ENCODE measurements around the gene CDK13.
"Not testable (repeated sequence)": the region's sequence is repeated elsewhere in the genome, so short reads cannot be mapped to it uniquely, and the experiment has no call there.

Gene CDK13

GRCh38 chr7:39949971-39950472 lies at the start of gene CDK13:
TSS of gene CDK13 (plus strand) at chr7:39950256. CDS start at chr7:39950642, 386 bp downstream.
- in situ Hi-C loops (cut with MboI; ENCODE audit: low sequenced_read_pairs) = no loop called here

- in situ Hi-C loops (cut with MboI; ENCODE audit: low sequenced_read_pairs) = no loop called here
Measured at GRCh38 chr7:39904077-39904486, 46.0 kb upstream of the CDK13 start.

DNA sequence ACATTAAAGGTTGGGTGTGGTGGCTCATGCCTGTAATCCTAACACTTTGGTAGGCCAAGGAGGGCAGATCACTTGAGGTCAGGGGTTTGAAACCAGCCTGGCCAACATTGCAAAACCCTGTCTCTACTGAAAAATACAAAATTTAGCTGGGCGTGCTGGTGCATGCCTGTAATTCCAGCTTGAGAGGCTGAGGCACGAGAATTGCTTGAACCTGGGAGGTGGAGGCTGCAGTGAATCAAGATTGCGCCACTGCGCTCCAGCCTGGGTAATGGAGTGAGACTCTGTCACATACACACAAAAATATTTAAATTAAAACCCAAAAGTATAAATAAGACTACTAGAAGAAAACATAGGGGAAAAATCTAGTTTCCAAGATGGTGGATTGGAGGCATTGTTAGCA lies 41.9 kb upstream of the CDK13 start:
- in situ Hi-C loops (cut with MboI; ENCODE audit: low sequenced_read_pairs) = no loop called here

DNA sequence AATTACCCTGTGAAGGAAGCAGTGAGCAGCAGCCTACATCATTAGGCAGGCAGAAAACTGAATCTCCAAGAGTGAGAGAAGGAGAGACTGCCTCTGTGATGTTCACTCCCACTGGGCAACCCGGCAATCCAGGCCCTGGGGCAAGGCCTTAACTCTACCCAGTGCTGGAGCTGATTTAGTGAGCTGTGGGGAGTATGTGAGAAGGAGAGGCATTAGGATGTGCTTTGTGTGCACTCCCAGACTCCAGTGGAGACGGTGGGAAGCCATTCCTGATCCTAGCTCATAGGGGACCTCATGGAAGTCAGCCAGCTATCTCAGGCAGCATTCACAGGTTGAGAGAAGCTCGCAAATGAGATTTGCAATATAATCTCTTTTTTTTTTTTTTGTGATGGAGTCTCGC lies 41.1 kb upstream of the CDK13 start:
- in situ Hi-C loops (cut with MboI; ENCODE audit: low sequenced_read_pairs) = no loop called here

- in situ Hi-C loops (cut with MboI; ENCODE audit: low sequenced_read_pairs) = no loop called here
Measured at GRCh38 chr7:39909526-39909925, 40.5 kb upstream of the CDK13 start.

GRCh38 chr7:39910108-39910869 lies 39.8 kb upstream of the CDK13 start:
- in situ Hi-C loops (cut with MboI; ENCODE audit: low sequenced_read_pairs) = no loop called here

DNA sequence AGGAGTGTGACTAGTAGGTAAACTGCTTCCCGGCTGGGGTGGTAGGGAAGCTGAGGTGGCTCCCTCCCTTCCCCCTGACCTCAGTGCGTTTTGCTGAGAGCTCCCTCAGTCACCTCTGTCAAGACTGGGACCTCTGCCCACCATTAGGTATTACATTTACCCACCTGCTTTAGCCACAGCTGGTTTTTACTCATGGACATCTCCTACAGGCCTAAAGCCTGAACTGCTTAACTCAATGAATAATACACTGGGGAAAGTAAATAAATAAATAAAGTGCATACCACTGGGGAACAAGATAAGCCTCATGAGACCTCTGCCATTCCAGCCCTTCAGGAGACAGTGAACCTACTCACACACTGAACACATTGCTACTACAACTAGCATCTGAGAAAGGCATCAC lies 38.9 kb upstream of the CDK13 start:
- in situ Hi-C loops (cut with MboI; ENCODE audit: low sequenced_read_pairs) = no loop called here

GRCh38 chr7:39915847-39916246 lies 34.2 kb upstream of the CDK13 start:
- in situ Hi-C loops (cut with MboI; ENCODE audit: low sequenced_read_pairs) = not testable (repeated sequence)

GRCh38 chr7:39919646-39920045 lies 30.4 kb upstream of the CDK13 start:
- in situ Hi-C loops (cut with MboI; ENCODE audit: low sequenced_read_pairs) = no loop called here

DNA sequence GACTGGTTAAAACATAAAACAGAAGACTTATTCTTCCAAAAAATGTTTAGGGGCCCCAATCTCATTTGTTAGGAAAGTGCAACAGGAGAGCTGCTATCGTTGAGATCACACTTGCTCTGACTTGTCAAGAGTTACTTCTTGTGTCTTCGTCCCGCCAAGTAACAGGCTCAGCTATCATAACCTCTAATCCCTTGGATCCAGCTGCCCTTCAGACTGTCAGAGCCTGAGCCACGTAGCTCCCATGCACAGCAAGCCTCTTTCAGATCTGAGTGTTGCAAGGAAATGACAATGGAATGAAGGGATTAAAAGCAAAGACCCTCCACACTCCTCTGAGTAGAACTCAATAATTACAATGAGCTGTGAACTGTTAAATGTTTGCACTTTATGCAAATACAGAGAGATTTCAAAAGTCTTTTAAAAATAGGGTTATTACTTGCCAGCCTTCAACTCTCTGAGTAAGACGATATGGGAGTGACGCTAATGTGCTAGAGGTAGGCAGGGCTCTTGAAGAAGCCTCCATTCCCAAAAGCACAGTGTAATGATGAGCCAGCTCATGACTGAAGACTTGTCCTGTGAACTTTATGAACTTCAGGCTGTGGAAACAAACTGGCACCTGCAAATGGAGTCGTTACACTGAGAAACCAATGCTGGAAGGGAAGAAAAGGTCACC lies 28.4 kb upstream of the CDK13 start:
- in situ Hi-C loops (cut with MboI; ENCODE audit: low sequenced_read_pairs) = no loop called here

DNA sequence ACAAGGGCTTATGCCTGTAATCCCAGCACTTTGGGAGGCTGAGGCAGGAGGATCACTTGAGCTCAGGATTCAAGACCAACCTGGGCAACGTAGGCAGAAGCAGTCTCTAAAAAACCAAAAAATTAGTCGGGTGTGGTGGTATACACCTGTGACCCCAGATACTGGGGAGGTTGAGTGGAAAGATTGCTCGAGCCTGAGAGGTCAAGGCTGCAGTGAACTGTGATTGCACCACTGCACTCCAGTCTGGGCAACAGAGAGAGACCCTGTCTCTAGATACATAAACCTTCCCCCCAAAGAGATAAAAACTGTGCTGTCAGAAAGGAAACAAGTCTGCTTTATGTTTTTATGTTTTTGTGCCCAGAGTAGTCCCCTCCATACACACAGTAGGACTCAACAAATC lies 27.5 kb upstream of the CDK13 start:
- in situ Hi-C loops (cut with MboI; ENCODE audit: low sequenced_read_pairs) = no loop called here

GRCh38 chr7:39923091-39923490 lies 27.0 kb upstream of the CDK13 start:
- in situ Hi-C loops (cut with MboI; ENCODE audit: low sequenced_read_pairs) = no loop called here

DNA sequence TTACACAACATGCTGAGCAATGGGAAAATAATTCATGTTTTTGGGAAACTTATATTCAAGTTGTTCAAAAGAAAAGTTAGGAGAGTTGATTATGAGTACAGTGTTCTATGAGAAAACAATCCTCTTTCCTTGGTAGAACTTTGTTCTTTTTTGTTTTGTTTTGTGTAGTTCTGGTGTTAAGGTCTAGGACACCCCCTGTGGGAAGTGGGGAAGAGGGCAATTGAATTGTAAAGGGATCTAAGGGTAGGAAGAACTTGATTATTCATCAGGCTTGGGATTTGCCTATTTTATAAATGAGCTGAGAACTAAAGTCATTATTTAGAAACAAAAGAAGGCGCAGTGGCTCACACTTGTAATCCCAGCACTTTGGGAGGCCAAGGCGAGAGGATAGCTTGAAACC lies 25.9 kb upstream of the CDK13 start:
- in situ Hi-C loops (cut with MboI; ENCODE audit: low sequenced_read_pairs) = no loop called here

GRCh38 chr7:39926111-39926510 lies 23.9 kb upstream of the CDK13 start:
- in situ Hi-C loops (cut with MboI; ENCODE audit: low sequenced_read_pairs) = no loop called here

DNA sequence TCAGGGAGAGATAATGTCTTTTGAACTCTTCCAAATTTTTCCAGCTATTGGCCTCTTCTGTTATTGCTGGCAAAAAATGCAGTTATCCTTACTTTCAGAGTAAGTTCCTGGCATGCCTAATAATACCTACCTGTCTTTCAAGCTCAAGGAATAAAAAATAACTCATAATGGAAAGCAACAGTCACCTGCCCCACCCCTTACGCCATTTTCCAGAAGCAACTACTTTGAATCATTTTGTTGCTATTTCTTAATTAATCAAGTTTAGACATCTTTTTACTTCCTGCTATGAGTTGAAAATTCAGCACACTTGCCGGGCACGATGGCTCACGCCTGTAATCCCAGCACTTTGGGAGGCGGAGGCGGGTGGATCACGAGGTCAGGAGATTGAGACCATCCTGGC lies 23.0 kb upstream of the CDK13 start:
- in situ Hi-C loops (cut with MboI; ENCODE audit: low sequenced_read_pairs) = no loop called here

- in situ Hi-C loops (cut with MboI; ENCODE audit: low sequenced_read_pairs) = no loop called here
Measured at GRCh38 chr7:39934132-39934531, 15.9 kb upstream of the CDK13 start.

- in situ Hi-C loops (cut with MboI; ENCODE audit: low sequenced_read_pairs) = no loop called here
Measured at GRCh38 chr7:39936761-39937160, 13.3 kb upstream of the CDK13 start.

GRCh38 chr7:39937366-39938153 lies 12.5 kb upstream of the CDK13 start:
- in situ Hi-C loops (cut with MboI; ENCODE audit: low sequenced_read_pairs) = no loop called here

DNA sequence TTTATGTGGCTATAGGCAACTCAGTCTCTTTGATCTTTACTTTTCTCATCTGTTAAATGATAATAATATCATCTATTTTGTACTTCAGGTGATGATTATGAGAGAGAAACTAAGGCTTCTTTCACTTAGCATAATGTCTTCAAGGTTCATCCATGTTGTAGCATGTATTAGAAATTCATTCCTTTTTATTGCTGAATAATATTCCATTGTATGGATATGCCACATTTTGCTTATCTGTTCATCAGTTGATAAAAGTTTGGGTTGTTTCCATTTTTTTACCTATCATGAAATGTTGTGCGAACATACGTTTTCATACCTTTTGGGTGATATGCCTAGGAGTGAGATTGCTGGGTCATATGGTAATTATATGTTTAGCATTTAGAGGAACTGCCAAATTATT lies 7.2 kb upstream of the CDK13 start:
- in situ Hi-C loops (cut with MboI; ENCODE audit: low sequenced_read_pairs) = no loop called here

- in situ Hi-C loops (cut with MboI; ENCODE audit: low sequenced_read_pairs) = no loop called here
Measured at GRCh38 chr7:39946693-39947092, 3.4 kb upstream of the CDK13 start.

DNA sequence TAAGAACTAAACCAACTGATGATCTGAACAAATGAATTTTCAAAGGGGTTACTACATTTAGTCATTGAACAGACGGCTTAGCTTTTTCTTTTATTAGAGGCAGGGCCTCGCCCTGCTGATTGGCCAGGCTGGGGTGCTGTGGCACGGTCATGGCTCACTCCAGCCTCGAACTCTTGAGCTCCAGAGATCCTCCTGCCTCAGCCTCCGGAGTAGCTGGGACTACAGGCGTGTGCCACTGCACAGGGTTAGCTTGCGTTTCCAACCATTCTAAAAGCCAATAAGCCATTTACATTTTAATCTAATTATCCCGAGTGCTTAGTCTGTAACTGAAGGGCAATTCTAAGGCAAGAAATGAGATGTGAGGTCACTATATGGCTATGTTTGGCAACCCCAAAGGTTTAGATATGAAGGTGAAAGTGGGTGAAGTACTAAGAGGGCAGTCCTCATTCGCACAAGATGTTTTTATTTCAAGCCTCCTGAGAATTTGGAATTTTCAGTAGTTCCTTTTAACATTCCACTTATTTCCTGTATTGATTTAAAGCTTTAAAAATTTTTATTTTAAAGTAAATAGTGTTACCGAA lies 1.6 kb upstream of the CDK13 start:
- in situ Hi-C loops (cut with MboI; ENCODE audit: low sequenced_read_pairs) = no loop called here

Measured in hTERT RPE-1 (cell line).